Spinal cord (tissue), 10 donors: ENCODE measurements around the gene NOL6. TPM values are rescaled to one million over a fixed set of nuclear protein-coding genes. Genes with fewer than 3 reads are reported as not detected.
"Not testable (repeated sequence)": the region's sequence is repeated elsewhere in the genome, so short reads cannot be mapped to it uniquely, and the experiment has no call there.

Source experiments
- DNase-seq, 6 donors: peaks; one replicate each; pipeline versions ENCODE4 v3.0.0 to v3.0.0-alpha.2; 2013 to 2015; ENCODE audit warnings: low spot score in 6 of 6, low read depth in 4 of 6
- H3K27ac ChIP-seq: one replicate; pipeline ENCODE4 v1.5.1; 2013; ENCODE audit warnings: low read depth, low read length, control low read depth
- H3K27me3 ChIP-seq: one replicate; pipeline ENCODE4 v1.6.1; 2013; ENCODE audit warnings: low read length; ENCODE audit not compliant: control insufficient read depth, insufficient read depth
- H3K36me3 ChIP-seq: one replicate; pipeline ENCODE4 v1.6.1; 2013; ENCODE audit warnings: low read length; ENCODE audit not compliant: control insufficient read depth, insufficient read depth
- H3K4me1 ChIP-seq: one replicate; pipeline ENCODE4 v1.6.1; 2013; ENCODE audit warnings: low read length; ENCODE audit not compliant: control insufficient read depth, insufficient read depth
- H3K4me3 ChIP-seq: one replicate; pipeline ENCODE4 v1.5.1; 2013; ENCODE audit warnings: low read depth, low read length, control low read depth
- H3K9me3 ChIP-seq: one replicate; pipeline ENCODE4 v1.6.1; 2013; ENCODE audit warnings: low read length; ENCODE audit not compliant: control insufficient read depth, insufficient read depth
- WGBS: methylation state at CpG from one replicate; pipeline ENCODE4 v1.1.5; 2013; ENCODE audit warnings: missing lambda C conversion rate; ENCODE audit not compliant: insufficient coverage; 5-methylcytosine and 5-hydroxymethylcytosine counted together
- polyA plus RNA-seq, 2 donors: library from polyadenylated mRNA; unstranded; fragments of 120-200 nt; gene quantifications; one replicate each; pipeline ENCODE4 v1.2.1, GENCODE V29; 2013; ENCODE audit not compliant: insufficient read length in 2 of 2
- total RNA-seq, 2 donors: library from RNA; depleted of rRNA in 1 of 2; stranded (reverse); fragments of 120-200 nt in 1 of 2; fragments of >200 nt in 1 of 2; gene quantifications; one replicate each; pipeline versions ENCODE4 v1.2.3 to v1.2.4, GENCODE V29; 2013 to 2014
- donor health status: healthy.

The NOL6 gene
- total and polyA plus RNA-seq, 4 donors = 14.5 to 24.2 (median 20.3) TPM

DNA sequence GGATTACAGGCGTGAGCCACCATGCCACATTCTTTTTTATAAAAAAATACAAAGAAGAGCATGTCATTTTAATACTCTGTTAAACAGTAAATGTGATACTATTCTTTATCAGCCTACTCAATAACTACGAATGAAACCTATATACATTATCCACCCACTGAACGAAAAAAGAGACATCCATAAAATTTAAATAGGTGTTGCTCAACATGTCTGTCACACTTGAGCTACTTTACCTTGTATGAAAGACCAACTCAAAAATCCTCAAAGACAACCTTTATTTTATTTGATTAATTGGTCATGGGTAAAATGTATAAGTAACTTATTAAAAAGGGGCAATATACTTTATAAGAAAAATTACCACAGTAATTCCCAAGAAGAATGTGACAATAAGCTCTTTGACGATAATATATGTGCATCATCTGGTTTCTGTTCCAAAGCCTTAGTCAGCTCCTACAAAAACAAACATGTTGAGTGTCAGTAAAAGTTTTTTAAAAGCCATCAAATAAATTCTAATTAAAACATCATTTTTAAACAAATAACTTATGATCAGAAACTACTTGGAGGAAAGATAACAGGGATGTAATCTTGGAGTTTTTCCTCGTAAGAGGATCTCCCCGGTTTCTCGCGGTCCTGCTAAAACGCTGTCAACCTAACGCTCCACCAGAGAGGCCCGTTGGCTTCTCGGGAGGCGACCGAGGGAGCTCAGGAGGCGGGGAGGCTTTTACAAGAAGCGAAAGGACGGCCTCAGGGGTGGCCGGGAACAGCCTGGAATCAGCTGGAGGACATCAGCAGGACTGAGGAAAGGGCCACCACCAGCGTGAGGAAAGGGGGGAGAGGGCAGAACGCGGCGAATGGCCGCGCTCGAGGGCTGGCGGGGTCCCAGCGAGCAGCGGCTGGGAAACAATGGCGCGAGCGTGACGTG is 36.8 kb upstream of the NOL6 start:
- peak overlapping the region; percentile 77 for H3K4me3 ChIP-seq
- H3K36me3 ChIP-seq = no peaks in the 10 kb centered on the region
- 2% methylated on average over 25 of the region's 32 CpGs for WGBS
- H3K4me1 ChIP-seq = peaks cover 3% of the 10 kb centered on the region
- no peaks in the 10 kb centered on the region for H3K27me3 ChIP-seq
- H3K9me3 ChIP-seq = no peaks in the 10 kb centered on the region
- peak overlapping the region; percentile 86 for H3K27ac ChIP-seq
- peak; percentile 33 to 90 (median 65) for DNase-seq

DNA sequence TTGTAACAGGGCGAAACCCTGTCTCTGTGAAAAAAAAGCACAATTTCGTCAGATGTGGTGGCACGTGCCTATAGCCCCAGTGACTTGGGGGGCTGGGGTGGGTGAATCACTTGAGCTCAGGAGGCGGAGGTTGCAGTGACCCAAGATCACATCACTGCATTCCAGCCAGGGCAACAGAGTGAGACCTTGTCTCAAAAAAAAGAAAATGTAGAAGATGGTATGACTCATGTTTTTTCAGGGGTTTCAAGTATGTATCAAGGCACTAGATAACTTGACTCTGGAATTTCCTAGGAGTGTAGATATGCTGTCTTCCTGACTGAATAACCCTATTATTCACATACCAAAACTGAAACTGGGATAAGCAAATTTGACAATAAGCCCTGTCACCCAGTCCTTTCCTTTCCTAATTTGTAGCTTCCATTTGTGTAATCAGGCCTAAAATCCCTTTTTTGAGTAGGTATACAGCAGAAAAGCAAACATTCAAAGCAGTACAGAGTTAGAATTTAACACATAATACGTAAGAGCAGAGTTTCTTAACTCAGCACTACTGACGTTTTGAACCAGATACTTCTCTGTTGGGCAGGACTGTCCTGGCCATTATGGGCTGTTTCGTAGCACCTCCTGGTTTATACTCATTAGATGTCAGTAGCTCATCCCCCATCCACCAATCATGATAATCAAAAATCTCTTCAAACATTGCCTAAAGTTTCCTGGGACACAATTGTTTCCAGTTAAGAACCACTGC is 33.1 kb upstream of the NOL6 start:
- no peaks in the 10 kb centered on the region for H3K4me1 ChIP-seq
- WGBS = 74% methylated on average over 7 of the region's 7 CpGs
- H3K36me3 ChIP-seq = no peaks in the 10 kb centered on the region
- H3K27ac ChIP-seq = no peak overlapping the region
- no peaks in the 10 kb centered on the region for H3K27me3 ChIP-seq
- H3K9me3 ChIP-seq = no peaks in the 10 kb centered on the region
- H3K4me3 ChIP-seq = no peak overlapping the region
- DNase-seq = no peak

DNA sequence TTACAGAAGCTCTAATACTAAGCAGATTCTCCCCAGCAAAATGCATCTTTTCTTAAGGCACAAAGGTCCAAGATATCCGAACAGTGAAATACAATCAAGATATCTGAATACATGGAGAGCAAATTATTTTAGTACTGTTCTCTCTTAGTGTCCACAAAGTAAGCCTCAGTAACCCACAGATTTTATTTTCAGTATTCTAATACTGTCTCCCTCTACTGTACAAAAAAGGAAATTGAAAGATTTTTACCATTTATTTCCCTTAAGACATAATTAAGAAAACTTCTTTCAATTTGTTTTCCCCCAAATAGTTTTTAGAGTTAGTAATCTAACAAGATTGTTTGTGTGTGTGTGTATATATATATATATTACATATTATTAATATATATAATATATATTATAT is 24.7 kb upstream of the NOL6 start:
- Histone ChIP-seq H3K36me3 (no peaks in the 10 kb centered on the region), H3K27ac (no peak overlapping the region), H3K9me3 (no peaks in the 10 kb centered on the region), H3K4me1 (no peaks in the 10 kb centered on the region), H3K27me3 (no peaks in the 10 kb centered on the region), H3K4me3 (no peak overlapping the region)
- peak in 2 of 6 donors; percentile 19 to 30 for DNase-seq
- no CpG with 5 or more reads among the region's 1 CpG for WGBS

DNA sequence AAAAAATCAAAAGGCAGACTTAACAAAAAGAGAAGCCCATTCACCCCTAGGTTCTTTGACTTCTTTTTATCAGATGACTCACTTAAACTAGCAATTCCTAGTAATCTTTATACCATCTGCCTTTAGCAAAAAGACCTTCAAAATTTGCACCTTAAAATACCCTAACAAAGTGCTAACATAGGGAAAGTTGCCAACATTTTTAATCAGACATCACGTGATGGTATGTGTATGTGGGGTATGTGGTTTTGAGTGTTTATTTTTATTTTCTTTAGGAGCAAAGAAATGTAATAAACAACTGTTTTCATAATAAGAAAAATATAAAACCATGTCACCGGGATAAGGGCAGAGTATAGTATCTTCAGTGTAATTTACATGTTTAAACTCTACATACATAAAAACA is 20.1 kb upstream of the NOL6 start:
- not testable (repeated sequence) for H3K9me3 ChIP-seq, DNase-seq, H3K36me3 ChIP-seq, H3K4me3 ChIP-seq, H3K4me1 ChIP-seq, H3K27ac ChIP-seq, H3K27me3 ChIP-seq
- no CpG with 5 or more reads among the region's 2 CpGs for WGBS

DNA sequence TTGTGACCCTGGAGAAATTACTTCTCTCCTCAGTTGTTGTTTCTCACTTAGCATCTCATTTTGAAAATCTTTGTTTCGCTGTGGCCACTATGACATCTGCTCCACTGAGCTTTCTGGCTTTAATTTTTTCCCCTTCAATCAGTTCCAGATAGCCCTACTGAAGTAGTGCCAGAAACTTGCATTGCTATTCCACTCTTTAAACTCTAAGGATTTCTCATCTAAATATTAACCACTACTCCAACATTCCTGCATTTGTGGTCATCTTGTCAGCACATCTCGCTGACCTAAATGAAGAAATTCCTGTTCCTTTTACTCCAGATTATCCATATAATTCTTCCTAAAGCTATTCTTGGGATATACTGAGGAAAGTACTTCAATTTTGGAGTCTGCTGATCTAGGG is 15.3 kb upstream of the NOL6 start:
- WGBS = 100% methylated on average over 1 of the region's 2 CpGs
- Histone ChIP-seq H3K4me3 (no peak overlapping the region), H3K36me3 (no peaks in the 10 kb centered on the region), H3K4me1 (no peaks in the 10 kb centered on the region), H3K27ac (no peak overlapping the region), H3K9me3 (no peaks in the 10 kb centered on the region), H3K27me3 (no peaks in the 10 kb centered on the region)
- no peak for DNase-seq

DNA sequence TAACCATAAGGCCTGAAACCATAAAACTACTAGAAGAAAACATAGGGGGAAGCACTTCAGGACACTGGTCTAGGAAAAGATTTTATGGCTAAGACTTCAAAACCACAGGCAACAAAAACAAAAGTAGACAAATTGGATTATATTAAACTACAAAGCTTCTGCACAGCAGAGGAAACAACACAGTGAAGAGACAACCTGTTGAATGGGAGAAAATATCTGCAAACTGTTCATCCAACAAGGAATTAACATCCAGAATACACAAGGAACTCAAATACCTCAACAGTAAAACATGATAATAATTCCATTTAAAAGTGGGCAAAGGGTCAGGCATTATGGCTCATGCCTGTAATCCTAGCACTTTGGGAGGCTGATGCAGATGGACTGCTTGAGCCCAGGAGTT is 11.6 kb upstream of the NOL6 start:
- not testable (repeated sequence) for H3K4me1 ChIP-seq, DNase-seq, H3K27me3 ChIP-seq, H3K36me3 ChIP-seq, H3K9me3 ChIP-seq, H3K4me3 ChIP-seq, H3K27ac ChIP-seq

DNA sequence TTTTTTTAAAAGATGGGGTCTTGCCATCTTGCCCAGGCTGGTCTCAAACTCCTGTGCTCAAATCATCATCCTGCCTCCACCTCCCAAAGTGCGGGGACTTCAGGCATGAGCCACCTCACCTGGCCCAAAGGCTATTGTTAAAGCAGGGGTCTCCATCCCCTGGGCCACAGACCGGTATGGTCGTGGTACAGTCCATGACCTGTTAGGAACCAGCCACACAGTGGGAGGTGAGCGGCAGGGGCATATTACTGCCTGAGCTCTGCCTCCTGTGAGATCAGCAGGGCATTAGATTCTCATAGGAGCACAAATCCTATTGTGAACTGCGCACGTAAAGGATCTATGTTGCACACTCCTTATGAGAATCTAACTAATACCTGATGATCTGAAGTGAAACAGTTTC is 7.3 kb upstream of the NOL6 start:
- Histone ChIP-seq H3K36me3 (no peaks in the 10 kb centered on the region), H3K4me1 (no peaks in the 10 kb centered on the region), H3K27ac (no peak overlapping the region), H3K27me3 (no peaks in the 10 kb centered on the region), H3K4me3 (no peak overlapping the region), H3K9me3 (no peaks in the 10 kb centered on the region)
- DNase-seq = no peak
- WGBS = 97% methylated on average over 4 of the region's 6 CpGs

DNA sequence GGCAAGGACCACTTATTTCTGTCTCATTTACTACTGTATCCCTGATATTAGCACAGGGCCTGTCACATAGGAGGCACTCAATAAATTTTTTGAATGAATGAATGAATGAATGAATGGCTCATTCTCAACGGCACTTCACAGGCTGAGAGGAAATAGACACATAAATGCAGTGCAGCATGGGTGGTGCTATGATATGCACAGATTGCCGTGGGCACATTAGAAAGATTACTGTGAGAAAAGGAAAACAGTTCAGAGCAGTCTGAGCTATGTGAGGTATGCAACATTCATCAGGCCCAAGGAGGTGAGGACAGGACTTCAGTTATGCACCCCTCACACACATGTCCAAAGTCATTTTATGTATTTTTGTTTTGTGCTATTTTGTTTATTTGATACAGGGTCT is 6.4 kb upstream of the NOL6 start:
- Histone ChIP-seq H3K27ac (no peak overlapping the region), H3K27me3 (no peaks in the 10 kb centered on the region), H3K9me3 (no peaks in the 10 kb centered on the region), H3K36me3 (no peaks in the 10 kb centered on the region), H3K4me3 (no peak overlapping the region), H3K4me1 (no peaks in the 10 kb centered on the region)
- WGBS = 88% methylated on average over 1 of the region's 2 CpGs
- no peak for DNase-seq

DNA sequence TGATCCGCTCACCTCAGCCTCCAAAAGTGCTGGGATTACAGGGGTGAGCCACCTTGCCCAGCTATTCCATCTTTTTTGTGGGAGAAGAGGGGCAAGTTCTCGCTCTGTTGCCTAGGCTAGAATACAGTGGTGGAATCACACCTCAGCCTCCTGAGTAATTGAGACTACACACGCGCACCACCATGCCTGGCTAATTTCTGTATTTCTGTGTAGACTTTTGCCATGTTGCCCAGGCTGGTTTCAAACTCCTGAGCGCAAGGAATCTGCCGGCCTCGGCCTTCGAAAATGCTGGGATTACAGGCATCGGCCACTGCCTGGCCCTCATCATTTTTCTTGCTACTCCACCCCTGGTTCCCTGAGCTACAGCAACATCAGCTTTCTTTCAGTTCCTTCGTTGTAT is 2.8 kb upstream of the NOL6 start:
- H3K4me3 ChIP-seq = no peak overlapping the region
- no peaks in the 10 kb centered on the region for H3K9me3 ChIP-seq
- H3K27ac ChIP-seq = no peak overlapping the region
- peaks cover 6% of the 10 kb centered on the region for H3K36me3 ChIP-seq
- no peak for DNase-seq
- H3K27me3 ChIP-seq = no peaks in the 10 kb centered on the region
- WGBS = 96% methylated on average over 9 of the region's 10 CpGs
- peaks cover 20% of the 10 kb centered on the region for H3K4me1 ChIP-seq

DNA sequence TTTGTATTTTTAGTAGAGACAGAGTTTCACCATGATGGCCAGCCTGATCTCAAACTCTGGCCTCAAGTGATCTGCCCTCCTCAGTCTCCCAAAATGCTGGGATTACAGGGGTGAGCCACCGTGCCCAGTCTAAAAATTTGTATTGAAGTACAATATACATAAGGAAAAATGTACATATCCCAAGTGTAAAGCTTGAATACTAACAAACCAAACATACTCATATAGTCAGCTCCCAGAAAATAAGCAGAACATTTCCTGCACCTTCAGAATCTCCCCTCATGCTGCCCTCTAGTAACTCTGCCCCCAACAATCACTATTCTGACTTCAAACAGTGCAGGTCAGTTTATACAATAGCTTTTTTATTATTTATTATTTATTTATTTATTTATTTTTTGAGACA is 1.6 kb upstream of the NOL6 start:
- WGBS = no CpG with 5 or more reads among the region's 1 CpG
- H3K27me3 ChIP-seq = no peaks in the 10 kb centered on the region
- no peak overlapping the region for H3K4me3 ChIP-seq
- H3K9me3 ChIP-seq = no peaks in the 10 kb centered on the region
- no peak overlapping the region for H3K27ac ChIP-seq
- H3K4me1 ChIP-seq = peaks cover 20% of the 10 kb centered on the region
- H3K36me3 ChIP-seq = peaks cover 13% of the 10 kb centered on the region
- no peak for DNase-seq
